ENCODE results near the gene ASPSCR1. TPM values are rescaled to one million over a fixed set of nuclear protein-coding genes. Genes with fewer than 3 reads are reported as not detected.

ASPSCR1 gene
- total and polyA plus RNA-seq, 2 of the 13 experiments (the other 11 are each of a cell fraction or from before 2014, with no cell fraction given), result 274 to 314 TPM

DNA sequence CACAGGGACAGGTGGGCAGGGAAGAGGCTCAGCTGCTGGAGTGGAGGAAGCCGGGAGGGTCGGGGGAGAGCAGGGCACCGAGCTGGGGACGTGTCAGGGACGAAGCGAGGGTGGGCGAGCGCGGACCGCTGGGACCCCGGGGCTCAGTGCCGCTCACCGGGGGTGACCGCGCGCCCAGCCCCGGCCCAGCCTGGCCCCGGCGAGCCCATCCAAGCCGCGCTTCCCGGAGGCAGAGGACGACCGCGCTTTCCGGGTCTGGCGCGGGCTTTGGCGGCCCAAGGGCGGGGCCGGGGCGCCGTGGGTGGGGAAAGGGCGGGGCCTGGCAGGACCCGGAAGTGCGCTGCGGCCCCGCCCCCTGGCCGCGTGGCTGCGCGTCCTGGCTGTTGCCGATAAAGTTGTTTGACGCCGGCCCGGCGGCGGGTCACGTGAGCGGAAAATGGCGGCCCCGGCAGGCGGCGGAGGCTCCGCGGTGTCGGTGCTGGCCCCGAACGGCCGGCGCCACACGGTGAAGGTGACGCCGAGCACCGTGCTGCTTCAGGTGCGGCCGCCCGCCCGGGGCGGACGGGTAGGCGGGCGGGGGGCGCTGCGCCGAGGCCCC lies at the start of gene ASPSCR1 (continued):
- TF ChIP-seq, protein P1, sequence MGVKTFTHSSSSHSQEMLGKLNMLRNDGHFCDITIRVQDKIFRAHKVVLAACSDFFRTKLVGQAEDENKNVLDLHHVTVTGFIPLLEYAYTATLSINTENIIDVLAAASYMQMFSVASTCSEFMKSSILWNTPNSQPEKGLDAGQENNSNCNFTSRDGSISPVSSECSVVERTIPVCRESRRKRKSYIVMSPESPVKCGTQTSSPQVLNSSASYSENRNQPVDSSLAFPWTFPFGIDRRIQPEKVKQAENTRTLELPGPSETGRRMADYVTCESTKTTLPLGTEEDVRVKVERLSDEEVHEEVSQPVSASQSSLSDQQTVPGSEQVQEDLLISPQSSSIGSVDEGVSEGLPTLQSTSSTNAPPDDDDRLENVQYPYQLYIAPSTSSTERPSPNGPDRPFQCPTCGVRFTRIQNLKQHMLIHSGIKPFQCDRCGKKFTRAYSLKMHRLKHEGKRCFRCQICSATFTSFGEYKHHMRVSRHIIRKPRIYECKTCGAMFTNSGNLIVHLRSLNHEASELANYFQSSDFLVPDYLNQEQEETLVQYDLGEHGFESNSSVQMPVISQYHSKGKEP (CRISPR knock-in tag; IDR thresholded peaks at IDR 0.05), result no peak
- TF ChIP-seq ZNF552 (CRISPR knock-in tag; IDR thresholded peaks at IDR 0.05; ENCODE audit: borderline replicate concordance), result no peak; the same call in 1 of the 2 replicates
- no peak for TF ChIP-seq CHCHD3 (CRISPR knock-in tag; IDR thresholded peaks at IDR 0.05)
- TF ChIP-seq, protein P2, sequence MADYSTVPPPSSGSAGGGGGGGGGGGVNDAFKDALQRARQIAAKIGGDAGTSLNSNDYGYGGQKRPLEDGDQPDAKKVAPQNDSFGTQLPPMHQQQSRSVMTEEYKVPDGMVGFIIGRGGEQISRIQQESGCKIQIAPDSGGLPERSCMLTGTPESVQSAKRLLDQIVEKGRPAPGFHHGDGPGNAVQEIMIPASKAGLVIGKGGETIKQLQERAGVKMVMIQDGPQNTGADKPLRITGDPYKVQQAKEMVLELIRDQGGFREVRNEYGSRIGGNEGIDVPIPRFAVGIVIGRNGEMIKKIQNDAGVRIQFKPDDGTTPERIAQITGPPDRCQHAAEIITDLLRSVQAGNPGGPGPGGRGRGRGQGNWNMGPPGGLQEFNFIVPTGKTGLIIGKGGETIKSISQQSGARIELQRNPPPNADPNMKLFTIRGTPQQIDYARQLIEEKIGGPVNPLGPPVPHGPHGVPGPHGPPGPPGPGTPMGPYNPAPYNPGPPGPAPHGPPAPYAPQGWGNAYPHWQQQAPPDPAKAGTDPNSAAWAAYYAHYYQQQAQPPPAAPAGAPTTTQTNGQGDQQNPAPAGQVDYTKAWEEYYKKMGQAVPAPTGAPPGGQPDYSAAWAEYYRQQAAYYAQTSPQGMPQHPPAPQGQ (CRISPR knock-in tag; IDR thresholded peaks at IDR 0.05; ENCODE audit: borderline replicate concordance), result no peak
- TF ChIP-seq, protein P3, sequence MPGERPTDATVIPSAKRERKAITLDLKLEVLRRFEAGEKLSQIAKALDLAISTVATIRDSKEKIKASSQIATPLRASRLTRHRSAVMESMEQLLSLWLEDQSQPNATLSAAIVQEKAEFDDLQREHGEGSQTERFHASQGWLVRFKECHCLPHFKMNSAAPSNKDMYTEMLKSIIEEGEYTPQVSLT (CRISPR knock-in tag; IDR thresholded peaks at IDR 0.05; ENCODE audit: borderline replicate concordance, low read depth), result no peak; the same call in 1 of the 2 replicates
- TF ChIP-seq, protein P4, sequence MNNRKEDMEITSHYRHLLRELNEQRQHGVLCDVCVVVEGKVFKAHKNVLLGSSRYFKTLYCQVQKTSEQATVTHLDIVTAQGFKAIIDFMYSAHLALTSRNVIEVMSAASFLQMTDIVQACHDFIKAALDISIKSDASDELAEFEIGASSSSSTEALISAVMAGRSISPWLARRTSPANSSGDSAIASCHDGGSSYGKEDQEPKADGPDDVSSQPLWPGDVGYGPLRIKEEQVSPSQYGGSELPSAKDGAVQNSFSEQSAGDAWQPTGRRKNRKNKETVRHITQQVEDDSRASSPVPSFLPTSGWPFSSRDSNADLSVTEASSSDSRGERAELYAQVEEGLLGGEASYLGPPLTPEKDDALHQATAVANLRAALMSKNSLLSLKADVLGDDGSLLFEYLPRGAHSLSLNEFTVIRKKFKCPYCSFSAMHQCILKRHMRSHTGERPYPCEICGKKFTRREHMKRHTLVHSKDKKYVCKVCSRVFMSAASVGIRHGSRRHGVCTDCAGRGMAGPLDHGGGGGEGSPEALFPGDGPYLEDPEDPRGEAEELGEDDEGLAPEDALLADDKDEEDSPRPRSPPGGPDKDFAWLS (CRISPR knock-in tag; IDR thresholded peaks at IDR 0.05; ENCODE audit: borderline replicate concordance), result no peak
- no peak for TF ChIP-seq ZNF326 (CRISPR knock-in tag; IDR thresholded peaks at IDR 0.05; ENCODE audit: borderline replicate concordance)
- TF ChIP-seq ZFX (CRISPR knock-in tag; IDR thresholded peaks at IDR 0.05; ENCODE audit: low read depth), result peak; percentile 62
- TF ChIP-seq, protein P5, sequence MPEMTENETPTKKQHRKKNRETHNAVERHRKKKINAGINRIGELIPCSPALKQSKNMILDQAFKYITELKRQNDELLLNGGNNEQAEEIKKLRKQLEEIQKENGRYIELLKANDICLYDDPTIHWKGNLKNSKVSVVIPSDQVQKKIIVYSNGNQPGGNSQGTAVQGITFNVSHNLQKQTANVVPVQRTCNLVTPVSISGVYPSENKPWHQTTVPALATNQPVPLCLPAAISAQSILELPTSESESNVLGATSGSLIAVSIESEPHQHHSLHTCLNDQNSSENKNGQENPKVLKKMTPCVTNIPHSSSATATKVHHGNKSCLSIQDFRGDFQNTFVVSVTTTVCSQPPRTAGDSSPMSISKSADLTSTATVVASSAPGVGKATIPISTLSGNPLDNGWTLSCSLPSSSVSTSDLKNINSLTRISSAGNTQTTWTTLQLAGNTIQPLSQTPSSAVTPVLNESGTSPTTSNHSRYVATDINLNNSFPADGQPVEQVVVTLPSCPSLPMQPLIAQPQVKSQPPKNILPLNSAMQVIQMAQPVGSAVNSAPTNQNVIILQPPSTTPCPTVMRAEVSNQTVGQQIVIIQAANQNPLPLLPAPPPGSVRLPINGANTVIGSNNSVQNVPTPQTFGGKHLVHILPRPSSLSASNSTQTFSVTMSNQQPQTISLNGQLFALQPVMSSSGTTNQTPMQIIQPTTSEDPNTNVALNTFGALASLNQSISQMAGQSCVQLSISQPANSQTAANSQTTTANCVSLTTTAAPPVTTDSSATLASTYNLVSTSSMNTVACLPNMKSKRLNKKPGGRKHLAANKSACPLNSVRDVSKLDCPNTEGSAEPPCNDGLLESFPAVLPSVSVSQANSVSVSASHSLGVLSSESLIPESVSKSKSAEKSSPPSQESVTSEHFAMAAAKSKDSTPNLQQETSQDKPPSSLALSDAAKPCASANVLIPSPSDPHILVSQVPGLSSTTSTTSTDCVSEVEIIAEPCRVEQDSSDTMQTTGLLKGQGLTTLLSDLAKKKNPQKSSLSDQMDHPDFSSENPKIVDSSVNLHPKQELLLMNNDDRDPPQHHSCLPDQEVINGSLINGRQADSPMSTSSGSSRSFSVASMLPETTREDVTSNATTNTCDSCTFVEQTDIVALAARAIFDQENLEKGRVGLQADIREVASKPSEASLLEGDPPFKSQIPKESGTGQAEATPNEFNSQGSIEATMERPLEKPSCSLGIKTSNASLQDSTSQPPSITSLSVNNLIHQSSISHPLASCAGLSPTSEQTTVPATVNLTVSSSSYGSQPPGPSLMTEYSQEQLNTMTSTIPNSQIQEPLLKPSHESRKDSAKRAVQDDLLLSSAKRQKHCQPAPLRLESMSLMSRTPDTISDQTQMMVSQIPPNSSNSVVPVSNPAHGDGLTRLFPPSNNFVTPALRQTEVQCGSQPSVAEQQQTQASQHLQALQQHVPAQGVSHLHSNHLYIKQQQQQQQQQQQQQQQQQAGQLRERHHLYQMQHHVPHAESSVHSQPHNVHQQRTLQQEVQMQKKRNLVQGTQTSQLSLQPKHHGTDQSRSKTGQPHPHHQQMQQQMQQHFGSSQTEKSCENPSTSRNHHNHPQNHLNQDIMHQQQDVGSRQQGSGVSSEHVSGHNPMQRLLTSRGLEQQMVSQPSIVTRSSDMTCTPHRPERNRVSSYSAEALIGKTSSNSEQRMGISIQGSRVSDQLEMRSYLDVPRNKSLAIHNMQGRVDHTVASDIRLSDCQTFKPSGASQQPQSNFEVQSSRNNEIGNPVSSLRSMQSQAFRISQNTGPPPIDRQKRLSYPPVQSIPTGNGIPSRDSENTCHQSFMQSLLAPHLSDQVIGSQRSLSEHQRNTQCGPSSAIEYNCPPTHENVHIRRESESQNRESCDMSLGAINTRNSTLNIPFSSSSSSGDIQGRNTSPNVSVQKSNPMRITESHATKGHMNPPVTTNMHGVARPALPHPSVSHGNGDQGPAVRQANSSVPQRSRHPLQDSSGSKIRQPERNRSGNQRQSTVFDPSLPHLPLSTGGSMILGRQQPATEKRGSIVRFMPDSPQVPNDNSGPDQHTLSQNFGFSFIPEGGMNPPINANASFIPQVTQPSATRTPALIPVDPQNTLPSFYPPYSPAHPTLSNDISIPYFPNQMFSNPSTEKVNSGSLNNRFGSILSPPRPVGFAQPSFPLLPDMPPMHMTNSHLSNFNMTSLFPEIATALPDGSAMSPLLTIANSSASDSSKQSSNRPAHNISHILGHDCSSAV (CRISPR knock-in tag; IDR thresholded peaks at IDR 0.05; ENCODE audit: borderline replicate concordance), result 0 out of 2 replicates have a peak, but pooled peaks have one; percentile 78
- peak; percentile 75 for TF ChIP-seq TAF1 (CRISPR knock-in tag; IDR thresholded peaks at IDR 0.05)
- no peak for TF ChIP-seq NRL (CRISPR knock-in tag; IDR thresholded peaks at IDR 0.05; ENCODE audit: borderline replicate concordance)
- TF ChIP-seq TEAD3 (CRISPR knock-in tag; optimal IDR thresholded peaks at IDR 0.05; ENCODE audit: borderline replicate concordance), result peak; percentile 10
- TF ChIP-seq ZNF891 (CRISPR knock-in tag; IDR thresholded peaks at IDR 0.05), result no peak
